ENCODE data around the gene SLA2.

- TF ChIP-seq CTCF (conservative IDR thresholded peaks at IDR 0.05; ENCODE audit: low read length): no peak
- TF ChIP-seq EZH2phosphoT487 (IDR thresholded peaks at IDR 0.05; ENCODE audit: borderline replicate concordance): no peak
These were observed 21.7 kb downstream of the SLA2 start for GRCh38 chr20:36624068-36624943.

Measured in Loucy (cell line).